ENCODE data around the gene NHSL2.

NHSL2 gene

DNA sequence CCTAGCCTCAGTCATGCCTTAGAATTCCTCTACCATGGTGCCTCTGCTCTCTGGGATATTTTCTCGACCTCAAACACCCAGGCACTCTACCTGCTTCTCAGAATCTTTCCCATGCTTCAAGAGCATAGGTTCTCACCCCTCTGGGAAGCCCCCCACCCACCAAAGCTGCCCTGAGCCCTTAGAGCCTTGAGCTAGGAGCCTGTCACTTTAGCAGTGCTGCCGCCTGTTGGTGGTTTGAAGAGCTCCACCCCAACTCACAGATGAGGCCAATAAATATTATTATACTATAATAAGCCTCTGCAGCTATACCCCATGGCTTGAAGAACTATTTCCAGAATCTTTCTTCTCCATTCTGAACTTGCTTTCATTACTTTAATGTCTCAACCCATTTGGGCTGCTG, 111.3 kb downstream of the NHSL2 start:
- Histone ChIP-seq H3K36me3 (ENCODE audit: control insufficient read depth, low read depth, low read length) (no peaks in the 10 kb centered on the region), H3K9ac (ENCODE audit: low read length) (no peak overlapping the region), H3K9me3 (ENCODE audit: control insufficient read depth, low read depth, low read length) (peaks cover 17% of the 10 kb centered on the region), H3K4me1 (ENCODE audit: control insufficient read depth, low read depth, low read length) (no peaks in the 10 kb centered on the region), H3K27ac (ENCODE audit: low read length) (no peak overlapping the region), H3K4me3 (ENCODE audit: low read length) (no peak overlapping the region), H3K27me3 (ENCODE audit: control insufficient read depth, insufficient read depth, low read length) (peaks cover 12% of the 10 kb centered on the region)

DNA sequence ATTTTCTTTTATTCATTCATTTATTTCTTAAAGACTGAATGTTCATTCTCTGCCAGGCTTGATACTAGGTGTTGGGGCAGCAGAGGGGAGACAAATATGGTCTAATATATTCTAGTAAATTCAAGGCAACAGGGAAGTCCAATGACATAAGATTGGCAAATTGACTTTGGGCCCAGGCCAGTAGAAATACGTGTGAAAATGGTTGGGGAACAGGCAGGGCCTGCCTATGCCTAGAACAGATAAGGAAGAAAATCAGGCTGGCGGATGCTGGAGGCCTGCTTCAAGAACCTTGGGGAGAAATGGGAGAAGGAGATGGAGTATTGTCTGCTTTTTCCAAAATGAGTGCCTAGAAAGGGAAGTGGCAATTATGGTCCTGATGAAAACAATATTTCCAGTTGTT, 112.4 kb downstream of the NHSL2 start:
- Histone ChIP-seq H3K9me3 (ENCODE audit: control insufficient read depth, low read depth, low read length) (peaks cover 15% of the 10 kb centered on the region), H3K9ac (ENCODE audit: low read length) (no peak overlapping the region), H3K27ac (ENCODE audit: low read length) (no peak overlapping the region), H3K4me1 (ENCODE audit: control insufficient read depth, low read depth, low read length) (no peaks in the 10 kb centered on the region), H3K27me3 (ENCODE audit: control insufficient read depth, insufficient read depth, low read length) (peaks cover under 1% of the 10 kb centered on the region), H3K36me3 (ENCODE audit: control insufficient read depth, low read depth, low read length) (no peaks in the 10 kb centered on the region), H3K4me3 (ENCODE audit: low read length) (no peak overlapping the region)

DNA sequence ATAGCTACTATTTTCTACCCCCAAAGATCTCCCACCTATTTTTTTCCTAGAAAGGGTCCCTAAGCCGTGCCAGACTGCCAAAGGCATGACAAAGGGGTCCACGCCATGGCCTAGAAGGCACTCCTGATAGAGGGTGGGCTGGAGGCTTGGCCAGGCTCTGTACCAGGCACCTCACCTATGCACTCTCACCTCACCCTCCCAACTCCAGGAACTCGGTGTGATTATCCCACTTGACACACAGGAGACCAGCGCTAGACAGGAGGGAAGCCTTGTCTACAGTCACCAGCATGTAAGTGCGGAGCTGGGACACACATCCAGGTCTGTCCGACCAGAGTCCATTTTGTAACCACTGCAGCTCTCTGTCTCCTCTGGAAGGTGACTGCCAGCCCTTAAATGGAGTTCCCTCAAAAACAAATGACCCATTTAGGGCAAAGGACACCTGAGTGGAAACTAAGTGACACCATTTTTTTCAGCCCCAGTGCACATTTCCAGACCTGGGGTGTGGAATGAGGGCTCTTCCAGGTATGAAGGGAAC, 114.7 kb downstream of the NHSL2 start:
- H3K4me3 ChIP-seq (ENCODE audit: low read length), result no peak overlapping the region

DNA sequence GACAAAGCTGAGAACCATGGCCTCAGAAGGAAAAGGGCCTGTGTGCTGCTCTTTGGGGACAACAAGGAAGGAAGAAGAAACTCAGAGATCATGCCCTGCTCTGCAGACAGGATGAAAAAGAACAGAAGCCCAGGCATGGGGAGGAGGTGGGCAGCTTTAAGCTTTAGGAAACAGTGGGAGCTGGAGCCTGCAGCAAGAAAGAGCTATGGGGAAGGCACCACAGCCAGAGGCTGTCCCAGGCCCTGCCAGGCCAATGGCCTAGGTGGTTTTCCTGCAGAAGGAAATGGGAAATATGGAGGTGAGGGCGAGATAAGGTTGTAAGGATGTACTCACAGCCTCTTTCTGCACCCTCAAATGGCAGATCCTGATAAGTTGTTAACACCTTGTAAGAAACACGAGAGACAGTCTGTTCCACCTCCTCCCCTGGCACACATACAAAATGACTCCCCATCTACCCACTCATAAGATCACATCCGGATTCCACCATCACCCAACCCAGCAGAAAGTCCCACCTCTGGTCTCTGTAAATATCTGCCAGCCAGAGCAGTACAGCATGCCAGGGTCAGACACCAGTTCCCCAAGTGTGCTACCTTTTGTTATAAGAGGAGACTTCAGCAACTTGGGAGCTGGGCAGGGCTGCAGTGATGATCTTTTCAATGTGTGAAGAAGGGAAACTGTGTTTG, 115.8 kb downstream of the NHSL2 start:
- Histone ChIP-seq H3K27me3 (ENCODE audit: control insufficient read depth, insufficient read depth, low read length) (no peaks in the 10 kb centered on the region), H3K27ac (ENCODE audit: low read length) (no peak overlapping the region), H3K36me3 (ENCODE audit: control insufficient read depth, low read depth, low read length) (no peaks in the 10 kb centered on the region)

More for the DNA sequence above, 114.7 kb downstream of the NHSL2 start:
- H3K9me3 ChIP-seq (ENCODE audit: control insufficient read depth, low read depth, low read length), result peaks cover 12% of the 10 kb centered on the region
- H3K27me3 ChIP-seq (ENCODE audit: control insufficient read depth, insufficient read depth, low read length), result no peaks in the 10 kb centered on the region
- no peak overlapping the region for H3K9ac ChIP-seq (ENCODE audit: low read length)
- no peak overlapping the region for H3K27ac ChIP-seq (ENCODE audit: low read length)
- no peaks in the 10 kb centered on the region for H3K4me1 ChIP-seq (ENCODE audit: control insufficient read depth, low read depth, low read length)
- no peaks in the 10 kb centered on the region for H3K36me3 ChIP-seq (ENCODE audit: control insufficient read depth, low read depth, low read length)

DNA sequence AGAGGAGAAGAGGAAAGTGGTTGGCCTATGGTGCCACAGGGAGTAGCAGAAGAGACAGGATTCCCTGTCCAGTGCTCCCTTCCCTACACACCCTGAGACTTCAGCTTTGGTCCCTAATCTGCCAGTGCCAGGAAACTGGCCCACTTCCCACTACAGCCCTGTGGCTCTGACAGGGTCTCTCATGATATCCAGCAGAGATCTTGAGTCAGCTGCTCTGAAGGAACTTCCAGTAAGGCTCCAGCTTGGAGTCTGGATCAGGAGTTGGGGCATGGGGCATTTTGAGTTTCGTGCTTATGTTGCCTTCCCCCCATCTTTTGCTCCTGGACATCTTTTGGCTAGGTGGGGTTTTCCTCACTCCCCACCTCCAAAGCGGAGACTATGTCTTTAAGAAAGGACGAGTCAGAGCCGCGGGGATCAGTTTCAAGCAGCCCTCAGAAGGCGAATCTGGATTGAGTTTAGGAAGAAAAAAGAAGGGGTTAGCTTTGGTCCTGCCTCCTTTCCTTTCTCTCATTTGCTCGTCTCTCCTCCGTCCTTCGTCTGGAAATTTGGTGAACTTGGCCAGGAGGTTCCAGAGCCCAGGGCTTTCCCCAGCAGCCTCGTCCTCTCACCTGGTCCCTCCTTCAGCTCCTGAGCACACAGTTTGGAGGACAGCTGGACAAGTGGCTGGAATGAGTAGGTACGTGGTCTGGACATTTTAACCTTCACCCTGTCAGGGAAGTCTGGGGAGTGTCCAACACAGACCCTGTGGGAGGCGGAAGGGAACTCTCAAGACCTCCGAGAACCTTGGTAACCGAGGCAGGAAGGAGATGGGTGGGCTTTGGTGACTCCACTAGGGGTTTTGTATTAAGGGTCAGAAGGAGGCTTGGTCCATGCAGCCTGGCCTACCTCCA, 116.6 kb downstream of the NHSL2 start:
- no peaks in the 10 kb centered on the region for H3K27me3 ChIP-seq (ENCODE audit: control insufficient read depth, insufficient read depth, low read length)

More for the DNA sequence above, 115.8 kb downstream of the NHSL2 start:
- Histone ChIP-seq H3K4me3 (ENCODE audit: low read length) (no peak overlapping the region), H3K9me3 (ENCODE audit: control insufficient read depth, low read depth, low read length) (peaks cover 14% of the 10 kb centered on the region), H3K4me1 (ENCODE audit: control insufficient read depth, low read depth, low read length) (no peaks in the 10 kb centered on the region), H3K9ac (ENCODE audit: low read length) (no peak overlapping the region)

DNA sequence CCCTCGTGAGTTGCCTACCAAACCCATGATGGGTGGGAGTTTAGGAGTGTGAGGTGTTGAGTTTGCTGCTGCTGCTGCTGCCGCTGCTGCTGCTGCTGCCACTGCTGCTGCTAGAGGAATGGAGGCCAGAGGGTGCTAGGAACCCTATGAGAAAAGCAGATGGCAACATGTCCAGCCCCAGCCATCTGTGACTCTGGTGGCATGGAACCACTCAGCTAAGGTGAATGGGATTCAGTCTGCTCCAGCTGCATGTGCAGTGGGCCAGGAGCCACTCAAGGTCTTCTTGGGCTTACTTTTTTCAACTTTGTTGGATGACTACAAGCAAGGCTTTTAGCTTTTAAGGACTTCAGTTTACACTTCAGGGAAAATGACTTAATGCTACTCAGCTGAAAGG, 117.3 kb downstream of the NHSL2 start:
- Histone ChIP-seq H3K9ac (ENCODE audit: low read length) (no peak overlapping the region), H3K36me3 (ENCODE audit: control insufficient read depth, low read depth, low read length) (no peaks in the 10 kb centered on the region), H3K4me1 (ENCODE audit: control insufficient read depth, low read depth, low read length) (no peaks in the 10 kb centered on the region), H3K27ac (ENCODE audit: low read length) (no peak overlapping the region), H3K4me3 (ENCODE audit: low read length) (no peak overlapping the region), H3K27me3 (ENCODE audit: control insufficient read depth, insufficient read depth, low read length) (no peaks in the 10 kb centered on the region), H3K9me3 (ENCODE audit: control insufficient read depth, low read depth, low read length) (peaks cover 14% of the 10 kb centered on the region)

More for the DNA sequence above, 116.6 kb downstream of the NHSL2 start:
- H3K9ac ChIP-seq (ENCODE audit: low read length), result no peak overlapping the region
- no peaks in the 10 kb centered on the region for H3K4me1 ChIP-seq (ENCODE audit: control insufficient read depth, low read depth, low read length)
- no peak overlapping the region for H3K4me3 ChIP-seq (ENCODE audit: low read length)
- H3K9me3 ChIP-seq (ENCODE audit: control insufficient read depth, low read depth, low read length), result peaks cover 14% of the 10 kb centered on the region
- no peak overlapping the region for H3K27ac ChIP-seq (ENCODE audit: low read length)
- H3K36me3 ChIP-seq (ENCODE audit: control insufficient read depth, low read depth, low read length), result no peaks in the 10 kb centered on the region

DNA sequence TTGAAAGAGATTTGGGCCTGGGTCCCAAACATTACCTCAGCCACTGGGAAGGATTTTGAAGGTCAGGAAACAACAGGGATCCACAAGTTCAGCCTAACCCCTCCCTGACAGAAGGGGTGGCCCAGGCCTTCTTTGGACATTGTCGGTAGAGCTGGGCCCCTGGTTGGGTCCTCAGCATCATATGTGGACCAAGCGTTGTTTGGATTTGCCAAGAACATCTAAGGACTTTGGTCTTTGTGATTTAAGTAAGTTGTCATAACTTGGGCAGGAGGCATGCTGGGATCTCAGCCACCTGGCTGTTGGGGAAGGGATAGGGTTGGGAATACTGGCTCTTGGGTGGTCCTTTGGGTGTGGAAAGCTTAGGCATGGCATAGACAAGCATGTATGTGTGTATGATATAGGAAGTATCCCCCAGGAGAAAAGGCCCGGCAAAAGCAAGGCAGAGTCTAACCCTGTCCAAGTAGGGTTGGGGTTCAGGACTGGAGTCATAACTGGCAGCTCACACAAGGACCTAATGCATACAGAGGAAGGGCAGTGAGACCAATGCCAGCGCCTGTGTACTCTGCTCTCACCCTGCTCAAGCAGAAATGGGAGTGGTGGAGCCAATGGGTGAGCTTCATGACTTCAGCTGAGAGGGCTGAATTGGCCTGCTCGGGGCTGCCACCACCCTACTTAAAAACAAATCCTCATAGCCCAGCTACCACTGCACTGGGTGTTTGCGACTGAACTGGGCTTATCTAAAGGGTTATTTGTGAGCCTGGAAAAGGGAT, 118.2 kb downstream of the NHSL2 start:
- Histone ChIP-seq H3K27ac (ENCODE audit: low read length) (no peak overlapping the region), H3K27me3 (ENCODE audit: control insufficient read depth, insufficient read depth, low read length) (no peaks in the 10 kb centered on the region), H3K4me3 (ENCODE audit: low read length) (no peak overlapping the region)

DNA sequence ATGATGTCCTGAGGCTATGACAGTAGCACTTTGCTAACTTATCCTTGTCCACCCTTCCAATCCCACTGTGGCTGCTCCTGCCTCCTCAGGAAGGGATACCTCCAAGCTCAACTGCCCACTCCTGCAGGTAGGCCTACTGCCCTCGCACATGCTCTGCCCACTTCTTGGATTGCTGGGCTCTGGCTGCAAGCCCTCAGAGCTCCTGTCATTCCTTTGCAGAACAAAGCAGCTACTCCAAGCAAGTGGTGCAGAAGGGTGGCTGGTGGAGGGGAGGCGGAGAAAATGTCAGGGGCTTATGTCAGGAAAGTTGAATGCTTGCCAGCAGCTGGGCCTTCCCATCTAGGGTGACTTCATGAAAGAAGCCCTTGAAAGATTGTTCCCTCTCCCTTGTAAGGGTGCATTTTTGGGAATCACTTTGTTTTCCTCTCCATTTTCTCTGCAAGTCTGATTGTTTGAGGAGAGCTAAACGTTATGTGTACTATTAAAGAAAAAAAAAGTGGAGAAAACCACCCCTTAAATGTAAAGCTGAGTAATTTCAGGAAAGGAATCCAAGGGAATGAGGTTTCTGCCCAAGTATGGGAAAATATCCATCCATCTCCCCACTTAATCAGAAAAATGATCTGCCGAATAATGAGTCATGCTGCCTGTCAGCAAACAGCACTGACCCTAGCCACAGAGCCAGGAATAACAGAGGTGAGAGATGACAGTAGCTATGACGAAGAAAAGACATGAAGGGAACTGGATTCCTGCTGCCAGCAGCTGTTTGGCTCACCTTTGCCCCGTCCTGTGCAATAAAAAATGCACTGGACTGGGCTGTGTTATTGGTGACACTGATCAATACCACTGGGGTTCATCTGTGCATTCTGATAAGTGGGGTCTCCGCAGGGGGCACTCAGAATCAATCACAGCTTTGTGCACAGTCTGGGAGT, 119.1 kb downstream of the NHSL2 start:
- H3K4me3 ChIP-seq (ENCODE audit: low read length), result no peak overlapping the region
- no peak overlapping the region for H3K9ac ChIP-seq (ENCODE audit: low read length)

More for the DNA sequence above, 118.2 kb downstream of the NHSL2 start:
- no peaks in the 10 kb centered on the region for H3K4me1 ChIP-seq (ENCODE audit: control insufficient read depth, low read depth, low read length)
- H3K9me3 ChIP-seq (ENCODE audit: control insufficient read depth, low read depth, low read length), result peaks cover 10% of the 10 kb centered on the region
- no peak overlapping the region for H3K9ac ChIP-seq (ENCODE audit: low read length)
- H3K36me3 ChIP-seq (ENCODE audit: control insufficient read depth, low read depth, low read length), result no peaks in the 10 kb centered on the region

DNA sequence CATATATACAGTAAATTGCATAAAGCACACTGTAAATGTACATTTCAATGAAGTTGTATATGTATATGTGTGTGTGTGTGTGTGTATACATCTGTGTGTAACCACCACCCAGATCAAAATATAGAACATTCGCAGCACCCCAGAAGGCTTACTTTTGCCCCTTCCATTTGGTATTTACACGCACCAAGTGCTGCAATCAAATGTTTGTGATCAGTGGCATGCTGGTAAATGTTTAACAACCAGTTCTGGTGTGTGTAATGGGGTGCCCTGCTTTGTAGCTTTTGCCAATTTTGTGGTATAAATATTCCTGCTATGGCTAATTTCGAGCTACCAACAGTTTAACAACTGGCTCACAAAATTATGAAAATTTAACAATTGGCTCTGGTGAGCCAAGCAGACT, 119.8 kb downstream of the NHSL2 start:
- peaks cover 10% of the 10 kb centered on the region for H3K9me3 ChIP-seq (ENCODE audit: control insufficient read depth, low read depth, low read length)
- H3K4me1 ChIP-seq (ENCODE audit: control insufficient read depth, low read depth, low read length), result no peaks in the 10 kb centered on the region
- no peaks in the 10 kb centered on the region for H3K36me3 ChIP-seq (ENCODE audit: control insufficient read depth, low read depth, low read length)
- H3K27ac ChIP-seq (ENCODE audit: low read length), result no peak overlapping the region
- no peak overlapping the region for H3K9ac ChIP-seq (ENCODE audit: low read length)
- H3K27me3 ChIP-seq (ENCODE audit: control insufficient read depth, insufficient read depth, low read length), result no peaks in the 10 kb centered on the region
- H3K4me3 ChIP-seq (ENCODE audit: low read length), result no peak overlapping the region

More for the DNA sequence above, 119.1 kb downstream of the NHSL2 start:
- Histone ChIP-seq H3K36me3 (ENCODE audit: control insufficient read depth, low read depth, low read length) (no peaks in the 10 kb centered on the region), H3K4me1 (ENCODE audit: control insufficient read depth, low read depth, low read length) (no peaks in the 10 kb centered on the region), H3K9me3 (ENCODE audit: control insufficient read depth, low read depth, low read length) (peaks cover 10% of the 10 kb centered on the region), H3K27me3 (ENCODE audit: control insufficient read depth, insufficient read depth, low read length) (no peaks in the 10 kb centered on the region), H3K27ac (ENCODE audit: low read length) (no peak overlapping the region)

DNA sequence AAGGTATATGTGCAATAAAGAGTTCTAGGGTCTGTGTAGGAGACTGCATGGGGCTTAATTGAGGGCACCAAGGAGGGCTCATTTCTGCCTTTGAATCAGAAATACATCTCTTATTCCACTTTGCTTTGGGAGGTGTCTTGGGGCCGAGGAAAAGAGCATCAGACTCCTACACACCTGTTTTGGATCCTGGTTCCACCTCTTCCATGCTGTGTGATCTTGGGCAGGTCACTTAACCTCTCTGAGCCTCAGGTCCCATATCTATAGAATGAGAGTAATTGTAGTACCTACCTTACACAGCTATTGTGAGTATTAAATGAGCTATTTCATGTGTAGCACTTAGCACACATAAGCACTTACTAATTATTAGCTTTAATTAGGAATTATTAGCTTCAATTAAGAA, 120.5 kb downstream of the NHSL2 start:
- Histone ChIP-seq H3K27me3 (ENCODE audit: control insufficient read depth, insufficient read depth, low read length) (no peaks in the 10 kb centered on the region), H3K4me1 (ENCODE audit: control insufficient read depth, low read depth, low read length) (no peaks in the 10 kb centered on the region), H3K27ac (ENCODE audit: low read length) (no peak overlapping the region), H3K36me3 (ENCODE audit: control insufficient read depth, low read depth, low read length) (no peaks in the 10 kb centered on the region), H3K9ac (ENCODE audit: low read length) (no peak overlapping the region), H3K9me3 (ENCODE audit: control insufficient read depth, low read depth, low read length) (peaks cover 6% of the 10 kb centered on the region), H3K4me3 (ENCODE audit: low read length) (no peak overlapping the region)
